HCT116 (cell line): ENCODE data around the gene CIZ1.

Experiments
- CEBPB ChIP-seq: IDR thresholded peaks from 2 replicates; pipeline ENCODE4 v1.6.1; 2012; ENCODE audit warnings: low read depth
- CTCF ChIP-seq, 3 experiments: fragments of 200-600 bp in 1 of 3; sonication (generic) in 1 of 3; IDR thresholded peaks in 2 of 3; conservative IDR thresholded peaks in 1 of 3; 2 replicates each; pipeline ENCODE4 v1.5.1; 2012 to 2017; ENCODE audit warnings: low read depth in 2 of 3, low read length in 2 of 3, antibody characterized with exemption in 1 of 3, borderline replicate concordance in 1 of 3, control low read depth in 1 of 3, mild to moderate bottlenecking in 1 of 3, mixed read lengths in 1 of 3, mixed run types in 1 of 3, moderate library complexity in 1 of 3; ENCODE audit not compliant: insufficient read depth in 1 of 3
- EGR1 ChIP-seq: IDR thresholded peaks from 2 replicates; pipeline ENCODE4 v1.6.1; 2012; ENCODE audit warnings: low read depth
- EZH2 ChIP-seq: fragments of 200-600 bp; sonication (generic); IDR thresholded peaks from 2 replicates; pipeline ENCODE4 v1.6.1; 2017; ENCODE audit warnings: antibody characterized with exemption, mixed run types
- POLR2A ChIP-seq: IDR thresholded peaks from 2 replicates; pipeline ENCODE4 v1.7.0; 2011; ENCODE audit warnings: borderline replicate concordance; ENCODE audit not compliant: insufficient read depth, insufficient read length; ENCODE audit errors: extremely low read depth
- POLR2AphosphoS5 ChIP-seq: IDR thresholded peaks from 2 replicates; pipeline ENCODE4 v1.6.1; 2011; ENCODE audit warnings: mild to moderate bottlenecking, low read depth, low read length, moderate library complexity
- YY1 ChIP-seq: IDR thresholded peaks from 2 replicates; pipeline ENCODE4 v1.6.1; 2011; ENCODE audit warnings: low read length, low read depth, moderate library complexity, mild to moderate bottlenecking; ENCODE audit not compliant: insufficient replicate concordance; ENCODE audit errors: extremely low read depth
- ZBTB33 ChIP-seq: IDR thresholded peaks from 2 replicates; pipeline ENCODE4 v1.6.1; 2011; ENCODE audit warnings: mild to moderate bottlenecking, low read length, moderate library complexity; ENCODE audit not compliant: insufficient replicate concordance; ENCODE audit errors: extremely low read depth
- ZFX ChIP-seq: fragments of 450-650 bp; IDR thresholded peaks from 2 replicates; pipeline ENCODE4 v1.6.1; 2017

GRCh38 chr9:128122809-128123175 is 68.6 kb downstream of the CIZ1 start:
- no peak for TF ChIP-seq EZH2
- TF ChIP-seq CTCF (IDR thresholded peaks at IDR 0.05 in 2 of 3, conservative IDR thresholded peaks at IDR 0.05 in 1 of 3; ENCODE audit: borderline replicate concordance in 1 of 3, insufficient read depth in 1 of 3, low read depth in 2 of 3, low read length in 2 of 3): no peak
- no peak for TF ChIP-seq ZFX
- no peak for TF ChIP-seq YY1
- no peak for TF ChIP-seq POLR2A
- no peak for TF ChIP-seq CEBPB
- no peak for TF ChIP-seq ZBTB33
- no peak for TF ChIP-seq POLR2AphosphoS5
- no peak for TF ChIP-seq EGR1
